ENCODE measurements around the gene CHSY3.

The CHSY3 gene

DNA sequence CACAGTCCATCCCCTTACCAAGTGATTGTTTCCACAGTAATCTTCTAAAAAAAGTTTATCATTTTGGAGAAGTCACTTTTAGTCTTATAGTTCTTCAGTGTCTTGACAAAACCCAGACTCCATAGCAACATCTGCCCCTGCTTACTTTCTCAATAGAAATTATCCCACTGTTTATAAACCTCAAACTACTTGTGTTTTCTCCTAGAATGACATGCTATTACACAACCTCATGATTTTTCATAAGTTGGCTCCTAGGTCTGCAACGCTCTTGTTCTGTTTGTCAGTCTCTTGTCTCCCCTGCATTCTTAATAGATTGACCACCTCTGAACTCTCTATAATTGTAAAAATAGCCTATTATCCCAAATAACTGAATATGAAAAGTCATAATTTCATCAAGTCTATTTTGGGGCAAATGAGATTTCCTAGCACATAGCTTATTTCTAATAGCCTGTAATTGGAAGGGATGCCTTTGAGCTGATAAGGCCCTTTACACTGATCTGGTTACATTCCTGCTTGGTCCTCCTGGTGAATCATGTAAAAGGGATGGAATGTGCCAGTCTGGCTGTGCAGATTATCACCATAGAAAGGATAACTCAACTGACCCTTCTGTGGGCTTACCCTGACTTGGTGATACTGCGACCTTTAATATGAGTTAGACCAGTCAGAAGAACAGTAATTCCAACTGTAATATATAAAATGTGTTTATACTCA, 69.6 kb downstream of the CHSY3 start:
- H3K27me3 ChIP-seq (ENCODE audit: insufficient read depth, low read length) = no peaks in the 10 kb centered on the region
- no peaks in the 10 kb centered on the region for H3K9me2 ChIP-seq (ENCODE audit: low read depth, low read length)
- H3K79me2 ChIP-seq (ENCODE audit: insufficient read depth, low read length) = no peaks in the 10 kb centered on the region
- H2AFZ ChIP-seq (ENCODE audit: low read length) = no peak overlapping the region
- H4K20me1 ChIP-seq (ENCODE audit: insufficient read depth, low read length) = no peaks in the 10 kb centered on the region
- no peak overlapping the region for H3K9ac ChIP-seq (ENCODE audit: low read length)
- H3K9me3 ChIP-seq (ENCODE audit: low read length) = no peaks in the 10 kb centered on the region
- no peak overlapping the region for H3K4me2 ChIP-seq (ENCODE audit: low read length)
- no peaks in the 10 kb centered on the region for H3K36me3 ChIP-seq (ENCODE audit: insufficient read depth, low read length)
- H3K27ac ChIP-seq (ENCODE audit: low read depth, low read length, poor library complexity, severe bottlenecking) = no peak overlapping the region
- no peak overlapping the region for H3K4me3 ChIP-seq (ENCODE audit: low read depth, low read length, poor library complexity, severe bottlenecking)
- no peaks in the 10 kb centered on the region for H3F3A ChIP-seq (ENCODE audit: insufficient read depth, low read length)
- TF ChIP-seq, protein P1, sequence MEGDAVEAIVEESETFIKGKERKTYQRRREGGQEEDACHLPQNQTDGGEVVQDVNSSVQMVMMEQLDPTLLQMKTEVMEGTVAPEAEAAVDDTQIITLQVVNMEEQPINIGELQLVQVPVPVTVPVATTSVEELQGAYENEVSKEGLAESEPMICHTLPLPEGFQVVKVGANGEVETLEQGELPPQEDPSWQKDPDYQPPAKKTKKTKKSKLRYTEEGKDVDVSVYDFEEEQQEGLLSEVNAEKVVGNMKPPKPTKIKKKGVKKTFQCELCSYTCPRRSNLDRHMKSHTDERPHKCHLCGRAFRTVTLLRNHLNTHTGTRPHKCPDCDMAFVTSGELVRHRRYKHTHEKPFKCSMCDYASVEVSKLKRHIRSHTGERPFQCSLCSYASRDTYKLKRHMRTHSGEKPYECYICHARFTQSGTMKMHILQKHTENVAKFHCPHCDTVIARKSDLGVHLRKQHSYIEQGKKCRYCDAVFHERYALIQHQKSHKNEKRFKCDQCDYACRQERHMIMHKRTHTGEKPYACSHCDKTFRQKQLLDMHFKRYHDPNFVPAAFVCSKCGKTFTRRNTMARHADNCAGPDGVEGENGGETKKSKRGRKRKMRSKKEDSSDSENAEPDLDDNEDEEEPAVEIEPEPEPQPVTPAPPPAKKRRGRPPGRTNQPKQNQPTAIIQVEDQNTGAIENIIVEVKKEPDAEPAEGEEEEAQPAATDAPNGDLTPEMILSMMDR (IDR thresholded peaks at IDR 0.05; ENCODE audit: low read length) = no peak
- no peak for TF ChIP-seq EZH2 (IDR thresholded peaks at IDR 0.05; ENCODE audit: borderline replicate concordance, low read length)
- H3K4me1 ChIP-seq (ENCODE audit: insufficient read depth, low read length, severe bottlenecking) = no peaks in the 10 kb centered on the region

- no peaks in the 10 kb centered on the region for H3K9me2 ChIP-seq (ENCODE audit: low read depth, low read length)
- no peaks in the 10 kb centered on the region for H3F3A ChIP-seq (ENCODE audit: insufficient read depth, low read length)
- no peak overlapping the region for H3K4me3 ChIP-seq (ENCODE audit: low read depth, low read length, poor library complexity, severe bottlenecking)
- no peaks in the 10 kb centered on the region for H4K20me1 ChIP-seq (ENCODE audit: insufficient read depth, low read length)
- H3K27ac ChIP-seq (ENCODE audit: low read depth, low read length, poor library complexity, severe bottlenecking) = no peak overlapping the region
- H3K9ac ChIP-seq (ENCODE audit: low read length) = no peak overlapping the region
- H3K36me3 ChIP-seq (ENCODE audit: insufficient read depth, low read length) = no peaks in the 10 kb centered on the region
- no peaks in the 10 kb centered on the region for H3K79me2 ChIP-seq (ENCODE audit: insufficient read depth, low read length)
- H3K9me3 ChIP-seq (ENCODE audit: low read length) = no peaks in the 10 kb centered on the region
- H3K4me1 ChIP-seq (ENCODE audit: insufficient read depth, low read length, severe bottlenecking) = no peaks in the 10 kb centered on the region
- no peak for TF ChIP-seq EZH2 (IDR thresholded peaks at IDR 0.05; ENCODE audit: borderline replicate concordance, low read length)
- TF ChIP-seq, protein P1 (IDR thresholded peaks at IDR 0.05; ENCODE audit: low read length) = no peak
- no peak overlapping the region for H3K4me2 ChIP-seq (ENCODE audit: low read length)
- no peak overlapping the region for H2AFZ ChIP-seq (ENCODE audit: low read length)
- H3K27me3 ChIP-seq (ENCODE audit: insufficient read depth, low read length) = no peaks in the 10 kb centered on the region
Observed at GRCh38 chr5:129977810-129978209, 73.5 kb downstream of the CHSY3 start.

- Histone ChIP-seq H3K36me3 (ENCODE audit: insufficient read depth, low read length) (no peaks in the 10 kb centered on the region), H3K4me1 (ENCODE audit: insufficient read depth, low read length, severe bottlenecking) (no peaks in the 10 kb centered on the region), H3K4me3 (ENCODE audit: low read depth, low read length, poor library complexity, severe bottlenecking) (no peak overlapping the region), H4K20me1 (ENCODE audit: insufficient read depth, low read length) (no peaks in the 10 kb centered on the region), H3K9ac (ENCODE audit: low read length) (no peak overlapping the region), H3K27me3 (ENCODE audit: insufficient read depth, low read length) (no peaks in the 10 kb centered on the region), H3K9me3 (ENCODE audit: low read length) (no peaks in the 10 kb centered on the region), H3K79me2 (ENCODE audit: insufficient read depth, low read length) (no peaks in the 10 kb centered on the region), H3K27ac (ENCODE audit: low read depth, low read length, poor library complexity, severe bottlenecking) (no peak overlapping the region), H3K9me2 (ENCODE audit: low read depth, low read length) (no peaks in the 10 kb centered on the region), H3K4me2 (ENCODE audit: low read length) (no peak overlapping the region), H2AFZ (ENCODE audit: low read length) (no peak overlapping the region), H3F3A (ENCODE audit: insufficient read depth, low read length) (no peaks in the 10 kb centered on the region)
- TF ChIP-seq, protein P1 (IDR thresholded peaks at IDR 0.05; ENCODE audit: low read length) = no peak
- TF ChIP-seq EZH2 (IDR thresholded peaks at IDR 0.05; ENCODE audit: borderline replicate concordance, low read length) = no peak
Observed at GRCh38 chr5:129978270-129978669, 74.0 kb downstream of the CHSY3 start.

All from OCI-LY1 (cell line).